ENCODE results near the gene SMYD3. TPM values are rescaled to one million over a fixed set of nuclear protein-coding genes. Genes with fewer than 3 reads are reported as not detected.

The SMYD3 gene
- total RNA-seq, 3 donors from 2014 or later (not counting 1 experiment from before 2014, with no cell fraction given), result 43.6 to 48.0 (median 46.1) TPM

DNA sequence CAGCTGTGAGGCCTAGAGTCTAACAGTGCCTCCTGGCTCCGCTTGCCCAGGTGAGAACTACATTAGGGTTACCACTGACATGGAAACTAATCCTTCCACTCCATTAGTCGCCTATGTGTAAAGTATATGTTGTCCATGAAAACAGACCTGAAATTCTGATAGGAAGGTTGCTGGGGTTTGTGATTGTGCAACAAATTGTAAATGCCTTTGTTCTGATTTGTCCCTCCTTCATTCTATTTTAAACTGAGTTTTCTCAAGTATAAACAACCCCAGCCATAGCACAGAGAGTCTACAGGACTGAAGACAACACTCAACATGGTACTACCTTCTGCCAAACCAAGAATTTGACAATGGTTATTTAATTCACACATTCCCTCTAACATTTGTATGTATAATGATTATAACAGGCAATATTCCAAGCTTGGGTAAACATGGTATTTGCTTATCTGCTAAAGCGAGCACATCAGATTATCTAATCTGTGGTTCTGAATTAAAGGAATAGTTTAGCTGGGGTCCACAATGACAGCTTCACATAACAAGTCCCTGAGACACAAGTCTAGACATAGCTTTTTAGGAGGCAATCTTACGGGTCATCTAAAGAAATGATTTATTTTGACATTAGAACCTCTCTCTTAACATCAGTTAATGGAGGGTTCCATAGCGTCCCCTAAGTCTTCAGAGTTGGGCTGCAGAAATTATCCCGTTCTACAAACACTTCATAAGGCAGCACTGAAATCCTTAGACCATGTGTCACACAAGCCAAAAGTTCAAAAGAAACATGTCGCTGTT is 633.0 kb downstream of the SMYD3 start:
- Histone ChIP-seq H3K9me3 (ENCODE audit: control insufficient read depth, insufficient read depth, low read length) (no peaks in the 10 kb centered on the region), H3K4me3 (ENCODE audit: low read length) (no peak overlapping the region), H3K36me3 (ENCODE audit: control insufficient read depth, insufficient read depth, low read length) (no peaks in the 10 kb centered on the region), H3K27me3 (ENCODE audit: control insufficient read depth, insufficient read depth, low read length) (no peaks in the 10 kb centered on the region), H3K27ac (ENCODE audit: low read length) (no peak overlapping the region), H3K4me1 (ENCODE audit: control insufficient read depth, insufficient read depth, low read length) (no peaks in the 10 kb centered on the region)
- no peak for DNase-seq
- Mint-ChIP-seq H3K27ac (no peak overlapping the region), H3K4me1 (peaks cover 0 to 4% of the 10 kb centered on the region in 2 donors), H3K27me3 (ENCODE audit: low read depth in 2 of 2) (no peaks in the 10 kb centered on the region), H3K9me3 (no peaks in the 10 kb centered on the region), H3K36me3 (no peaks in the 10 kb centered on the region), H3K4me3 (no peak overlapping the region)
- intact Hi-C loops (cut with micrococcal nuclease), result no loop called here
- no peak for ATAC-seq
- TF ChIP-seq, protein P1, sequence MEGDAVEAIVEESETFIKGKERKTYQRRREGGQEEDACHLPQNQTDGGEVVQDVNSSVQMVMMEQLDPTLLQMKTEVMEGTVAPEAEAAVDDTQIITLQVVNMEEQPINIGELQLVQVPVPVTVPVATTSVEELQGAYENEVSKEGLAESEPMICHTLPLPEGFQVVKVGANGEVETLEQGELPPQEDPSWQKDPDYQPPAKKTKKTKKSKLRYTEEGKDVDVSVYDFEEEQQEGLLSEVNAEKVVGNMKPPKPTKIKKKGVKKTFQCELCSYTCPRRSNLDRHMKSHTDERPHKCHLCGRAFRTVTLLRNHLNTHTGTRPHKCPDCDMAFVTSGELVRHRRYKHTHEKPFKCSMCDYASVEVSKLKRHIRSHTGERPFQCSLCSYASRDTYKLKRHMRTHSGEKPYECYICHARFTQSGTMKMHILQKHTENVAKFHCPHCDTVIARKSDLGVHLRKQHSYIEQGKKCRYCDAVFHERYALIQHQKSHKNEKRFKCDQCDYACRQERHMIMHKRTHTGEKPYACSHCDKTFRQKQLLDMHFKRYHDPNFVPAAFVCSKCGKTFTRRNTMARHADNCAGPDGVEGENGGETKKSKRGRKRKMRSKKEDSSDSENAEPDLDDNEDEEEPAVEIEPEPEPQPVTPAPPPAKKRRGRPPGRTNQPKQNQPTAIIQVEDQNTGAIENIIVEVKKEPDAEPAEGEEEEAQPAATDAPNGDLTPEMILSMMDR (IDR thresholded peaks at IDR 0.05), result no peak
- 98% methylated on average over 6 of the region's 7 CpGs for WGBS (ENCODE audit: insufficient coverage)

DNA sequence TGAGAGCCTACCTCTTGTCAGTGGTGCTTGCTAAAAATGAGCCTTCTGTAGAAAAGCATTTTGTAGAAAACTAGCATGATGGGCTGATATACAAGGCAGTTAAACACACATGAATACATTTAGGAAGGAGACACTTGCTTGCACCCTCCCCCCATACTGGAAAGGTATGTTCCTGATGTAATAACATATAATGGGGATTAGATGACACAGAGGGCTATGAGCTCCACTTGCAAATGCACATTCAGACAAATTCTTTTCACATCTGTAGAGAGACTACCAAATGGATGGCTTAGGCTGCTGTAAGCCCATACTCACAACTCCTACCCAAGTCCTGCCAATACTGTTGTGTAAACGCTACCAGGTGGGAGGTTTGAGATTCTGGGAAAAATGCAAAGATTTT is 634.0 kb downstream of the SMYD3 start:
- Mint-ChIP-seq H3K4me3 (no peak overlapping the region), H3K36me3 (no peaks in the 10 kb centered on the region)

DNA sequence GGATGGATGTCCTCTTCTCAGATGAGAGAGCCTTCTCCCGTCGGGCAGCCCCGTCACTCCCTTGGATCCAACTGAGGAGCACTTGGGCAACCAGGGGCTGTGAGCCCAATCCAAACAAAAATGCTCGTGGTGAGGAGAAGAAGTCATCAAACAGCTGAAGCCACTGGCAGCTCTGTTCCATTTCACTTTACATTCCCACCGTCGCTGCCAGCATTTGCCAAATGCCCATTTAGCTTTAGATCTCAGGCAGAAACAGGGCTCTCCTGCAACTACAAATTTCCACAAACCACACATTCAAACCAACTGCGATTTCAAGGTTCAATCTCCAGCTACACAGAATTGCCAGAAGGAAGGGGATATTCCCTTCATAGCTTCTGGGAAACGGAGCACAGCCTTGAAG is 634.6 kb downstream of the SMYD3 start:
- H3K9me3 ChIP-seq (ENCODE audit: control insufficient read depth, insufficient read depth, low read length), result no peaks in the 10 kb centered on the region
- H3K4me1 ChIP-seq (ENCODE audit: control insufficient read depth, insufficient read depth, low read length), result no peaks in the 10 kb centered on the region
- TF ChIP-seq, protein P1 (IDR thresholded peaks at IDR 0.05), result no peak
- ATAC-seq, result no peak
- Mint-ChIP-seq H3K4me3 (no peak overlapping the region), H3K27me3 (ENCODE audit: low read depth in 2 of 2) (no peaks in the 10 kb centered on the region), H3K36me3 (no peaks in the 10 kb centered on the region), H3K9me3 (no peaks in the 10 kb centered on the region), H3K4me1 (peaks cover 0 to 4% of the 10 kb centered on the region in 2 donors), H3K27ac (no peak overlapping the region)
- H3K36me3 ChIP-seq (ENCODE audit: control insufficient read depth, insufficient read depth, low read length), result no peaks in the 10 kb centered on the region
- intact Hi-C loops (cut with micrococcal nuclease), result no loop called here
- H3K4me3 ChIP-seq (ENCODE audit: low read length), result no peak overlapping the region
- no peak for DNase-seq
- H3K27ac ChIP-seq (ENCODE audit: low read length), result no peak overlapping the region
- WGBS (ENCODE audit: insufficient coverage), result 91% methylated on average over 8 of the region's 8 CpGs
- H3K27me3 ChIP-seq (ENCODE audit: control insufficient read depth, insufficient read depth, low read length), result no peaks in the 10 kb centered on the region

More for the DNA sequence above, 634.0 kb downstream of the SMYD3 start:
- no peak for DNase-seq
- no peaks in the 10 kb centered on the region for H3K9me3 ChIP-seq (ENCODE audit: control insufficient read depth, insufficient read depth, low read length)
- TF ChIP-seq, protein P1 (IDR thresholded peaks at IDR 0.05), result no peak
- Mint-ChIP-seq H3K9me3 (no peaks in the 10 kb centered on the region), H3K27me3 (ENCODE audit: low read depth in 2 of 2) (no peaks in the 10 kb centered on the region), H3K4me1 (peaks cover 0 to 4% of the 10 kb centered on the region in 2 donors), H3K27ac (no peak overlapping the region)
- no peak overlapping the region for H3K4me3 ChIP-seq (ENCODE audit: low read length)
- intact Hi-C loops (cut with micrococcal nuclease), result no loop called here
- H3K36me3 ChIP-seq (ENCODE audit: control insufficient read depth, insufficient read depth, low read length), result no peaks in the 10 kb centered on the region
- ATAC-seq, result no peak
- WGBS (ENCODE audit: insufficient coverage), result no CpG with 5 or more reads among the region's 1 CpG
- H3K27me3 ChIP-seq (ENCODE audit: control insufficient read depth, insufficient read depth, low read length), result no peaks in the 10 kb centered on the region
- no peak overlapping the region for H3K27ac ChIP-seq (ENCODE audit: low read length)
- no peaks in the 10 kb centered on the region for H3K4me1 ChIP-seq (ENCODE audit: control insufficient read depth, insufficient read depth, low read length)

DNA sequence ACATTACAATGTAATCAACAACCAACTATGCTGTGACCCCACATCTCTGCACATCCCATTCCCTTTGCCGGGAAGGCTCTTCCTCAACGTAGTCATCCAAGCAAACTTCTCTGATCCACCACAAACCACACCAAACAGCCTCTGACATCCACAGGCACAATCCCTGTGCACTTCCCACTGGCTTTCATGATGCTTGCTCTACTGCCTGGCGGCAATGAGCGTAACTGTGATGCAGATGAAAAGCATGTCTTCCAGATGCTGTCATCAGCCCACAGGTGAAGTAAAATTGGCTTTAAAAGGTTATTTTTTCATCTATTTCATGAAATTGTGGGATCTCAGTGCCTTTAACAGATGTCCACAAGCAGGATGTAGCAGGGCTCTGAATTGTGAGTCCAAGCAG is 635.2 kb downstream of the SMYD3 start:
- DNase-seq, result no peak
- Histone ChIP-seq H3K9me3 (ENCODE audit: control insufficient read depth, insufficient read depth, low read length) (no peaks in the 10 kb centered on the region), H3K36me3 (ENCODE audit: control insufficient read depth, insufficient read depth, low read length) (no peaks in the 10 kb centered on the region), H3K27ac (ENCODE audit: low read length) (no peak overlapping the region), H3K4me3 (ENCODE audit: low read length) (no peak overlapping the region), H3K27me3 (ENCODE audit: control insufficient read depth, insufficient read depth, low read length) (no peaks in the 10 kb centered on the region), H3K4me1 (ENCODE audit: control insufficient read depth, insufficient read depth, low read length) (no peaks in the 10 kb centered on the region)
- TF ChIP-seq, protein P1 (IDR thresholded peaks at IDR 0.05), result no peak
- intact Hi-C loops (cut with micrococcal nuclease), result no loop called here
- H3K27ac Mint-ChIP-seq, result no peak overlapping the region
- H3K27me3 Mint-ChIP-seq (ENCODE audit: low read depth in 2 of 2), result no peaks in the 10 kb centered on the region
- WGBS (ENCODE audit: insufficient coverage), result 98% methylated on average over 4 of the region's 4 CpGs
- ATAC-seq, result no peak
- no peaks in the 10 kb centered on the region for H3K9me3 Mint-ChIP-seq
- H3K4me1 Mint-ChIP-seq, result peaks cover 0 to 4% of the 10 kb centered on the region in 2 donors
- no peaks in the 10 kb centered on the region for H3K36me3 Mint-ChIP-seq
- no peak overlapping the region for H3K4me3 Mint-ChIP-seq

Measured in natural killer cell (primary cell).